ENCODE data around the gene GIGYF1.

DNA sequence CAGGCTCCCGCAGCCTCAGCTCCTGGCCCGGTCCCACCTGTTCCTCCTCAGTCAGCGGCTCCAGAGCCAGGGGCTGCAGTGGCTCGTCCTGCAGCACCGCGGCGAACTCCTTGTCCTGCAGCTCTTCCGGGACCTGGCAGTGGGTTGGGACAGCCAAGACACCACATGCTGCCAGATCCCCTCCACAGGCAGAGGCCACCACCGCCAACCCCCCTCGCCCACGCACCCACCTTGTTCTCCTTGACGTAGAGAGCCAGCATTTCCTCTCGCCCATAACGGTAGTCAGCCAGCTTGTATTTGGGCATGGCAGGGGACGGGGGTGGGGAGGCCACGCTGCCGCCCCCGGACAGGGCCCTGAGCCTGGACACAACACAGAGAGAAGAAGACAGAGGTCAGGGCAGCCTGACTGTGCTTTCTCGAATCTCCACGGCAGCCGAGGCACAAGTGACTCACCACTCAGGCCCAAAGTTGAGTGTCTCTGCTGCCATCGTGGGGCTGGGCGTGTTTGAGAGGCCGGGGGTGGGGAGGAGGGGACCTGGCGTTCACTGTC is 6.2 kb downstream of the GIGYF1 start:
- TF ChIP-seq CTCF (IDR thresholded peaks at IDR 0.05) (no peak), POLR2A (IDR thresholded peaks at IDR 0.05) (no peak)
